GM19328 (cell line): ENCODE measurements around the gene RPL35.

Experiments used
- ATAC-seq: cut with Tn5 transposase; IDR thresholded peaks from one replicate; pipeline ENCODE4 v1.9.1; 2021; ENCODE audit warnings: mild to moderate bottlenecking, moderate library complexity; ENCODE audit not compliant: unreplicated experiment

The RPL35 gene

GRCh38 chr9:124877021-124877782 is 15.4 kb upstream of the RPL35 start:
- no peak for ATAC-seq

GRCh38 chr9:124875501-124875900 is 13.7 kb upstream of the RPL35 start:
- no peak for ATAC-seq

GRCh38 chr9:124873664-124874063 is 11.9 kb upstream of the RPL35 start:
- no peak for ATAC-seq

GRCh38 chr9:124871156-124871561 is 9.4 kb upstream of the RPL35 start:
- ATAC-seq = no peak

- no peak for ATAC-seq
Measured at GRCh38 chr9:124870723-124871122, 9.0 kb upstream of the RPL35 start.

GRCh38 chr9:124869986-124870560 is 8.3 kb upstream of the RPL35 start:
- ATAC-seq = no peak

- ATAC-seq = peak; percentile 5
Measured at GRCh38 chr9:124869466-124869985, 7.8 kb upstream of the RPL35 start.

GRCh38 chr9:124868511-124869465 is 7.0 kb upstream of the RPL35 start:
- ATAC-seq = peak; percentile 72

GRCh38 chr9:124863371-124863871 is 1.7 kb upstream of the RPL35 start:
- ATAC-seq = no peak

GRCh38 chr9:124860582-124861341 is 995 bp downstream of the RPL35 start:
- no peak for ATAC-seq

GRCh38 chr9:124859803-124860581 is 1.8 kb downstream of the RPL35 start:
- ATAC-seq = no peak

- ATAC-seq = no peak
Measured at GRCh38 chr9:124858330-124859046, 3.3 kb downstream of the RPL35 start.

- ATAC-seq = no peak
Measured at GRCh38 chr9:124857533-124858162, 4.1 kb downstream of the RPL35 start.

GRCh38 chr9:124855944-124856765 is 5.6 kb downstream of the RPL35 start:
- ATAC-seq = no peak

GRCh38 chr9:124855566-124855943 is 6.2 kb downstream of the RPL35 start:
- ATAC-seq = no peak

GRCh38 chr9:124854822-124855221 is 6.9 kb downstream of the RPL35 start:
- ATAC-seq = no peak

- ATAC-seq = no peak
Measured at GRCh38 chr9:124854161-124854560, 7.6 kb downstream of the RPL35 start.
